Activated T-cell treated with anti-CD3 and anti-CD28 coated beads, Interleukin-2, amount 50 U/mL, for 1 hour (primary cell): Measurements from ENCODE around the gene COG8.

Experiments
- DNase-seq: peaks from one replicate; pipeline ENCODE4 v3.0.0-alpha.2; 2020

Gene COG8

DNA sequence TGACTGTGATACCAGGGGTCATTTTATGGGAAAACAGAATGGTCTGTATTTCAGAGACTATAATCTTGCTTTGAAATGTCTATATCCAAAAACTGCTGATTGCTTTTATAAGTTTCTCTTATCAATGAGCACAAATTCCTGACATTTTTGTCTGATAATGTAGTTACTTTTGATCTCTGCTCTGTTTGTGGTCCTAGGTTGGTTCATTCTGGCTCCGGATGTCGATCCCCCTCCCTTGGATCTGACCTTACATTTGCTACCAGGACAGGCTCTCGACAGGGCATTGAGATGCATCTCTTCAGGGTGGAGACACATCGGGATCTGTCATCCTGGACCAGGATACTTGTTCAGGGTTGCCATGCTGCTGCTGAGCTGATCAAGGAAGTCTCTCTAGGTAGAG is 55.5 kb downstream of the COG8 start:
- no peak for DNase-seq

DNA sequence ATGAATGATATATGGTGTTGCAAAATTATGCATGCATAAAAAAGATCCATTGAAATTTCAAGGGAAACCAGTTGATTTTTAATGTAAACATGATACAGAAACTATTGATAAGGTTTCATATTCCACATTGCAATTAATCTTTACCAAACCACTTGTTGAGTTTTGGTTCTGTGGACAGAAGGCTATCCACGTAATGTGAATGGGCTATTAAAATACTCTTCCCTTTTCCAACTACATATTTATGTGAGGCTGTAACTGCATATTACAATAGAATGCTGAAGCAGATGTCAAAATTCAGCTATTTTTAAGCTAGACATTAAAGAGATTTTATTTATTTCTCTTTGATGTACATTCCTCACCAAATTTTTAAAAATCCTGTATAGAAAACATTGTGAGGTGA is 62.0 kb downstream of the COG8 start:
- DNase-seq = no peak
